ENCODE measurements around the gene TTC21A. TPM values are rescaled to one million over a fixed set of nuclear protein-coding genes. Genes with fewer than 3 reads are reported as not detected.

The TTC21A gene
- total RNA-seq, 1 experiment from 2014 or later: 7.7 TPM

DNA sequence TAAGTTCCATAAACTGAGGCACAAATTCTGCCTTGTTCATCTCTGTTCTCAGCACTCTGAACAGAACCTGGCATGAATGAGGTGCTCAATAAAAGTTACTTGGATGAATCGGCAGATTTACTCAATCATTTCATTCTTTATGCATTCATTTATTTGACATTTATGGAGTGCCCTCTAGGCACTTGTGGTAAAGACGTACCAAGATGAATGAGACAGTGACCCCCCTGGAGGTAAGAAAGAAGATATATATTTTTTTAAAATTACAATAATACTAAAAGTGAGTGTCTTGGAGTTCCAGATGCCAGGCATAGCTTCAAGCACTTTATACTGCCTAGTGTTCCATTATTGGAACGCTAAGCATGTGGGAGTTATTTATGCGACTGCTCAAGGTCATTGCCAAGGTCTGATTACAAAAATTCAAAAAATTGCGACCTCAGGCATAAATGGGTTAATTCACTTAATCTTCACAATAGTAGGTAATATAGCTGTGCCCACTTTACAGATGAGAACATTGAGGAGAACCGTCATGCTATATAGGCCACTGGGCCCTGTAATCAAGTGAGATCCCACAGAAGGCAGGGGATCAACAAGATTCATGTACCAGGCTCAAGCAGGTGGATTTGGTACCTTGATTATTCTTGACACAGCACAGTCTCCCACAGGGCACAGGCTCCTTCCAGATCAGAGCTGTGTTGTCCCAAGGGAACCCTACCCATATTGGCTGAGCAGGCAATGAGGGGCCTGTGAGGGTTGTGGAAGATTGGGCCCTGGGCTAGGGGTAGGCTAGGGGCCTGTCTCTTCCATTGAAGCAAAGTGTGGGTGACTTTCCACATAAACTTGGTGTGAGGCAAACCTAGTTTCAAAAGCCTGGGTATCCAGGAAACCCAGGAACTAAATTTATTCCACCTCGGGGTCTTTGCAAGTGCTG is 74.2 kb downstream of the TTC21A start:
- POLR2A ChIA-PET: no interaction called here

DNA sequence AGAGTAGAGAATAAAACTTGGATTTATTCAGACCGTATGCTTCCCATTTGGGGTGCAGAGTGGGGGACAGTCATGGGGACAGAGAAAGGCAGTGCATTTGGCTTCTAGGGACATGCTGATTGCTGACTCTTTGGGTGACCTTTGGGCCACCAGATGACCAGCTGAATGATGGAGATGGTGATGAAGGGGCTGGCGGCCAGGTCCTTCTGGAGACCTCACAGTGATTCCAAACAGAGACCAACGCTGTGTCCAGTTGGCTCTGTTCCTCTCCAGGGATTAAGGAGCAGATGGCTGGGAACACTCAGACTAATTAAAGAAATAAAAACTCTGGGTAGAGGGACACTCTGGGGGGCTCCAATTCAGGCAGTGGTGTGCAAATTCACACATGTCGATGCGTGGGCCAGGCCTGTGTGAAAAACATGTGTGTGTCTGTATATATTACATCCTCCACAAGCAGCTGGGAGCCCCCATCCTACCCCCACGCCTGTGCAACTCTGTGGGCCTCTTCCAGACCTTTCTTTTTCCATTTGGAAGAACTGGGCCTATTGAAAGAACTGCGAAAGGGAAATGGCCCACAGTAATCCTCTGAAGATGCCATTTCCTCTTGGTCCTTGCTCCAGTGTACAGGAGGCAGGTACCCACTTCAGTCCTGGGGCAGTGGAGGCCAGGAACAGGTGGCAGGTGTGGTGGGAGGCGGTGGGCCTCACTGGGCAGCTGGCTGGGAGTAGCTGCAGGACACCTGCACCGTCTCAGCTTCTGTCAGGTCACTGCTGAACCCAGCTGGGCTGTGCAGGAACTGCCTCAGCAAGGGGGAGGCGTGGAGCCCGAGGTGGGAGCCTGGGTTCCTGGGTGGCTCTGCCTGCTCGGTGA is 76.0 kb downstream of the TTC21A start:
- Histone ChIP-seq H3K4me3 (ENCODE audit: low read depth in 2 of 2, low read length in 2 of 2) (no peak overlapping the region), H3K36me3 (ENCODE audit: control insufficient read depth, insufficient read depth, low read length) (no peaks in the 10 kb centered on the region), H3K4me1 (ENCODE audit: control insufficient read depth, insufficient read depth, low read length) (peaks cover 4% of the 10 kb centered on the region), H3K27ac (ENCODE audit: low read length) (no peak overlapping the region), H3K9me3 (ENCODE audit: control insufficient read depth, insufficient read depth, low read depth, low read length) (no peaks in the 10 kb centered on the region), H3K27me3 (ENCODE audit: control insufficient read depth, insufficient read depth, low read length) (no peaks in the 10 kb centered on the region)
- BruUV-seq (replicated peaks): no TSS peak
- ChIA-PET POLR2A (interaction anchor here (0.6 kb wide), 1 partner anchor 1713 kb away, joined by 4 read pairs; no protein-coding TSS in a partner anchor), CTCF (no interaction called here)
- ATAC-seq: no peak
- no peak for TF ChIP-seq TCF7L2 (IDR thresholded peaks at IDR 0.05; ENCODE audit: low read depth, low read length)
- no peak for TF ChIP-seq SIN3A (IDR thresholded peaks at IDR 0.05; ENCODE audit: borderline replicate concordance, insufficient read depth, low read depth, low read length)
- TF ChIP-seq, protein P1, sequence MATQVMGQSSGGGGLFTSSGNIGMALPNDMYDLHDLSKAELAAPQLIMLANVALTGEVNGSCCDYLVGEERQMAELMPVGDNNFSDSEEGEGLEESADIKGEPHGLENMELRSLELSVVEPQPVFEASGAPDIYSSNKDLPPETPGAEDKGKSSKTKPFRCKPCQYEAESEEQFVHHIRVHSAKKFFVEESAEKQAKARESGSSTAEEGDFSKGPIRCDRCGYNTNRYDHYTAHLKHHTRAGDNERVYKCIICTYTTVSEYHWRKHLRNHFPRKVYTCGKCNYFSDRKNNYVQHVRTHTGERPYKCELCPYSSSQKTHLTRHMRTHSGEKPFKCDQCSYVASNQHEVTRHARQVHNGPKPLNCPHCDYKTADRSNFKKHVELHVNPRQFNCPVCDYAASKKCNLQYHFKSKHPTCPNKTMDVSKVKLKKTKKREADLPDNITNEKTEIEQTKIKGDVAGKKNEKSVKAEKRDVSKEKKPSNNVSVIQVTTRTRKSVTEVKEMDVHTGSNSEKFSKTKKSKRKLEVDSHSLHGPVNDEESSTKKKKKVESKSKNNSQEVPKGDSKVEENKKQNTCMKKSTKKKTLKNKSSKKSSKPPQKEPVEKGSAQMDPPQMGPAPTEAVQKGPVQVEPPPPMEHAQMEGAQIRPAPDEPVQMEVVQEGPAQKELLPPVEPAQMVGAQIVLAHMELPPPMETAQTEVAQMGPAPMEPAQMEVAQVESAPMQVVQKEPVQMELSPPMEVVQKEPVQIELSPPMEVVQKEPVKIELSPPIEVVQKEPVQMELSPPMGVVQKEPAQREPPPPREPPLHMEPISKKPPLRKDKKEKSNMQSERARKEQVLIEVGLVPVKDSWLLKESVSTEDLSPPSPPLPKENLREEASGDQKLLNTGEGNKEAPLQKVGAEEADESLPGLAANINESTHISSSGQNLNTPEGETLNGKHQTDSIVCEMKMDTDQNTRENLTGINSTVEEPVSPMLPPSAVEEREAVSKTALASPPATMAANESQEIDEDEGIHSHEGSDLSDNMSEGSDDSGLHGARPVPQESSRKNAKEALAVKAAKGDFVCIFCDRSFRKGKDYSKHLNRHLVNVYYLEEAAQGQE (IDR thresholded peaks at IDR 0.05; ENCODE audit: insufficient read depth in 1 of 2, low read depth in 2 of 2, low read length in 1 of 2): no peak
- TF ChIP-seq, protein P2, sequence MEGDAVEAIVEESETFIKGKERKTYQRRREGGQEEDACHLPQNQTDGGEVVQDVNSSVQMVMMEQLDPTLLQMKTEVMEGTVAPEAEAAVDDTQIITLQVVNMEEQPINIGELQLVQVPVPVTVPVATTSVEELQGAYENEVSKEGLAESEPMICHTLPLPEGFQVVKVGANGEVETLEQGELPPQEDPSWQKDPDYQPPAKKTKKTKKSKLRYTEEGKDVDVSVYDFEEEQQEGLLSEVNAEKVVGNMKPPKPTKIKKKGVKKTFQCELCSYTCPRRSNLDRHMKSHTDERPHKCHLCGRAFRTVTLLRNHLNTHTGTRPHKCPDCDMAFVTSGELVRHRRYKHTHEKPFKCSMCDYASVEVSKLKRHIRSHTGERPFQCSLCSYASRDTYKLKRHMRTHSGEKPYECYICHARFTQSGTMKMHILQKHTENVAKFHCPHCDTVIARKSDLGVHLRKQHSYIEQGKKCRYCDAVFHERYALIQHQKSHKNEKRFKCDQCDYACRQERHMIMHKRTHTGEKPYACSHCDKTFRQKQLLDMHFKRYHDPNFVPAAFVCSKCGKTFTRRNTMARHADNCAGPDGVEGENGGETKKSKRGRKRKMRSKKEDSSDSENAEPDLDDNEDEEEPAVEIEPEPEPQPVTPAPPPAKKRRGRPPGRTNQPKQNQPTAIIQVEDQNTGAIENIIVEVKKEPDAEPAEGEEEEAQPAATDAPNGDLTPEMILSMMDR (IDR thresholded peaks at IDR 0.05): no peak
- TF ChIP-seq POLR2AphosphoS5 (IDR thresholded peaks at IDR 0.05; ENCODE audit: low read depth, low read length): no peak
- DNase-seq (ENCODE audit: low read depth, low spot score): no peak
- in situ Hi-C loops (cut with HindIII; ENCODE audit: low pct_unique_long_range_greater_than_20kb, low sequenced_read_pairs): no loop called here
- intact Hi-C loops (cut with micrococcal nuclease; ENCODE audit: unreplicated experiment): no loop called here

More for the DNA sequence above, 74.2 kb downstream of the TTC21A start:
- in situ Hi-C loops (cut with HindIII; ENCODE audit: low pct_unique_long_range_greater_than_20kb, low sequenced_read_pairs) (no loop called here), intact Hi-C loops (cut with micrococcal nuclease; ENCODE audit: unreplicated experiment) (no loop called here)
- CTCF ChIA-PET: no interaction called here
- Histone ChIP-seq H3K36me3 (ENCODE audit: control insufficient read depth, insufficient read depth, low read length) (no peaks in the 10 kb centered on the region), H3K4me3 (ENCODE audit: low read depth in 2 of 2, low read length in 2 of 2) (peak overlapping the region; percentile 41 to 53), H3K27me3 (ENCODE audit: control insufficient read depth, insufficient read depth, low read length) (no peaks in the 10 kb centered on the region), H3K9me3 (ENCODE audit: control insufficient read depth, insufficient read depth, low read depth, low read length) (no peaks in the 10 kb centered on the region), H3K4me1 (ENCODE audit: control insufficient read depth, insufficient read depth, low read length) (peaks cover 11% of the 10 kb centered on the region), H3K27ac (ENCODE audit: low read length) (no peak overlapping the region)
- ATAC-seq (no peak), DNase-seq (ENCODE audit: low read depth, low spot score) (no peak)
- BruUV-seq (replicated peaks): no TSS peak
- TF ChIP-seq, protein P2 (IDR thresholded peaks at IDR 0.05): no peak
- TF ChIP-seq, protein P1 (IDR thresholded peaks at IDR 0.05; ENCODE audit: insufficient read depth in 1 of 2, low read depth in 2 of 2, low read length in 1 of 2): no peak
- no peak for TF ChIP-seq SIN3A (IDR thresholded peaks at IDR 0.05; ENCODE audit: borderline replicate concordance, insufficient read depth, low read depth, low read length)

Measured in Panc1 (cell line).